ENCODE data around the gene EFCC1.
"Not testable (repeated sequence)": the region's sequence is repeated elsewhere in the genome, so short reads cannot be mapped to it uniquely, and the experiment has no call there.

EFCC1 gene

GRCh38 chr3:129081503-129081902, 80.4 kb downstream of the EFCC1 start:
- no peak for TF ChIP-seq CTCF (conservative IDR thresholded peaks at IDR 0.05)
- no peak overlapping the region for H3K27ac ChIP-seq

GRCh38 chr3:129082026-129082425, 80.9 kb downstream of the EFCC1 start:
- no peak overlapping the region for H3K27ac ChIP-seq
- TF ChIP-seq CTCF (conservative IDR thresholded peaks at IDR 0.05) = no peak

- H3K27ac ChIP-seq = no peak overlapping the region
- TF ChIP-seq CTCF (conservative IDR thresholded peaks at IDR 0.05) = no peak
Measured at GRCh38 chr3:129084501-129084900, 83.4 kb downstream of the EFCC1 start.

GRCh38 chr3:129085165-129085715, 84.1 kb downstream of the EFCC1 start:
- no peak for TF ChIP-seq CTCF (conservative IDR thresholded peaks at IDR 0.05)

GRCh38 chr3:129085818-129086217, 84.7 kb downstream of the EFCC1 start:
- no peak overlapping the region for H3K27ac ChIP-seq
- TF ChIP-seq CTCF (conservative IDR thresholded peaks at IDR 0.05) = no peak

More at GRCh38 chr3:129085165-129085715, 84.1 kb downstream of the EFCC1 start:
- H3K27ac ChIP-seq = no peak overlapping the region

- TF ChIP-seq CTCF (conservative IDR thresholded peaks at IDR 0.05) = no peak
- H3K27ac ChIP-seq = peak overlapping the region; percentile 65
Measured at GRCh38 chr3:129087138-129087702, 86.1 kb downstream of the EFCC1 start.

- H3K27ac ChIP-seq = not testable (repeated sequence)
Measured at GRCh38 chr3:129087904-129088303, 86.8 kb downstream of the EFCC1 start.

GRCh38 chr3:129088312-129088711, 87.2 kb downstream of the EFCC1 start:
- H3K27ac ChIP-seq = not testable (repeated sequence)

All from VCaP (cell line).